K562 (cell line): ENCODE results near the gene PBX2. TPM values are rescaled to one million over a fixed set of nuclear protein-coding genes. Genes with fewer than 3 reads are reported as not detected.
A peak's percentile ranks its signal among the peaks of the same experiment; 100 is the strongest.

Experiments used
- CHD7 ChIP-seq: fragments of 200-600 bp; sonication (generic); IDR thresholded peaks from one replicate; pipeline ENCODE4 v1.6.1; 2012; ENCODE audit warnings: mild to moderate bottlenecking, low read depth, low read length, inconsistent platforms
- ILK ChIP-seq: fragments of 450-650 bp; IDR thresholded peaks from 2 replicates; pipeline ENCODE4 v1.6.1; 2016; ENCODE audit warnings: missing genetic modification characterization, low read depth, mild to moderate bottlenecking, missing compliant biosample characterization, moderate library complexity, borderline replicate concordance
- MTA1 ChIP-seq: fragments of 450-650 bp; IDR thresholded peaks from 2 replicates; pipeline ENCODE4 v1.6.1; 2017; ENCODE audit warnings: borderline replicate concordance
- TCF3 ChIP-seq: sonication (generic); formaldehyde crosslinking; IDR thresholded peaks from 2 replicates; pipeline ENCODE4 v1.4.0; 2020; ENCODE audit warnings: mild to moderate bottlenecking, missing genetic modification reagents
- TSHZ1 ChIP-seq: fragments of 250-450 bp; sonication (Bioruptor Pico); IDR thresholded peaks from 2 replicates; pipeline ENCODE4 v1.4.0; 2020; ENCODE audit warnings: mild to moderate bottlenecking, moderate library complexity
- ZBTB2 ChIP-seq: fragments of 450-650 bp; IDR thresholded peaks from 2 replicates; pipeline ENCODE4 v1.6.1; 2016; ENCODE audit warnings: antibody characterized with exemption
- ZNF143 ChIP-seq: sonication (generic); formaldehyde crosslinking; IDR thresholded peaks from 2 replicates; pipeline ENCODE4 v1.9.0; 2022; ENCODE audit warnings: mild to moderate bottlenecking, missing genetic modification reagents
- polyA plus RNA-seq, 8 experiments: library from polyadenylated mRNA; depleted of rRNA in 4 of 8; stranded (reverse) in 5 of 8; unstranded in 3 of 8; fragments of >200 nt; fragmentation: Nextera tagmentation in 2 of 8; fragmentation: Illumina TruSeq in 1 of 8; extraction: Ambion mirVana in 2 of 8; extraction: Trizol in 1 of 8; gene quantifications; 2 replicates each; pipeline versions ENCODE4 v1.2.1 to v1.2.3, GENCODE V29; 2011 to 2014; ENCODE audit warnings: inconsistent platforms in 1 of 8, missing spikeins in 1 of 8
- total RNA-seq, 7 experiments: library from RNA; depleted of rRNA in 6 of 7; stranded (reverse); fragments of >200 nt in 6 of 7; fragmentation: Illumina TruSeq in 2 of 7; extraction: Trizol in 2 of 7; gene quantifications; 2 replicates each; pipeline versions ENCODE4 v1.2.1 to v1.2.3, GENCODE V29; 2011 to 2021; ENCODE audit warnings: low replicate concordance in 1 of 7

PBX2 gene
- total and polyA plus RNA-seq, 9 of the 15 experiments (the other 6 are each of a cell fraction or from before 2014, with no cell fraction given): 1.9 to 134 (median 62.5) TPM

GRCh38 chr6:32195902-32196681 lies 6.1 kb upstream of the PBX2 start (continued):
- TF ChIP-seq CHD7 (no peak), TSHZ1 (CRISPR knock-in tag) (peak; percentile 69; the same call in 1 of the 2 replicates), ZNF143 (no peak), ILK (tag) (no peak), ZBTB2 (0 out of 2 replicates have a peak, but pooled peaks have one; percentile 3), MTA1 (peak; percentile 97), TCF3 (CRISPR knock-in tag) (no peak; the same call in none of the 2 replicates)
